Epithelial cell of proximal tubule (primary cell): ENCODE results near the gene INPP5E. TPM values are rescaled to one million over a fixed set of nuclear protein-coding genes. Genes with fewer than 3 reads are reported as not detected.

Source experiments
- DNase-seq: peaks from one replicate; pipeline ENCODE4 v3.0.0-alpha.2; 2011; ENCODE audit warnings: low read depth
- H3K4me3 ChIP-seq: 2 replicates; pipeline ENCODE4 v1.5.1; 2011; ENCODE audit warnings: low read depth, mild to moderate bottlenecking, low read length
- total RNA-seq: library from RNA; depleted of rRNA; stranded (reverse); fragments of >200 nt; gene quantifications from 2 replicates; pipeline ENCODE4 v1.2.3, GENCODE V29; 2015
- TF ChIP-seq, protein P1 (sequence below): conservative IDR thresholded peaks from 2 replicates; pipeline ENCODE4 v1.5.1; 2012; ENCODE audit warnings: low read depth, mild to moderate bottlenecking, low read length

Gene INPP5E
- total RNA-seq, 1 donor from 2014 or later, result 20.3 TPM

DNA sequence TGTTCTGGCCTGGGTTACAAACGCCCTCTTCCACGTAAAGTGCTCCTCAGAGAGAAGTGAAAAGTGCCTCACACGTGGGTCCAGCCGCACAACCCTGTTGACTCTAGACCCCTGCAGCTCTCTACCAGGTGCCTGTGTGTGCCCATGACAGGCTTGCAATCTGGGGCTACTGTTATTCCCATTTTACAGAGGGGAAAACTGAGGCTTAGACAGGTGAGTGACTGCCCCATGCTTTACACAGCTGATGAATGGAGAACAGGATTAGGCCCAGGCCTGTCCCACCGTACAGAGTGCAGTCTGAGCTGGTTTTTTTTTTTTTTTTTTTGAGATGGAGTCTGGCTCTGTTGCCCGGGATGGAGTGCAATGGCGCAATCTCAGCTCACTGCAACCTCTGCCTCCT is 6.2 kb upstream of the INPP5E start:
- H3K4me3 ChIP-seq, result no peak overlapping the region

DNA sequence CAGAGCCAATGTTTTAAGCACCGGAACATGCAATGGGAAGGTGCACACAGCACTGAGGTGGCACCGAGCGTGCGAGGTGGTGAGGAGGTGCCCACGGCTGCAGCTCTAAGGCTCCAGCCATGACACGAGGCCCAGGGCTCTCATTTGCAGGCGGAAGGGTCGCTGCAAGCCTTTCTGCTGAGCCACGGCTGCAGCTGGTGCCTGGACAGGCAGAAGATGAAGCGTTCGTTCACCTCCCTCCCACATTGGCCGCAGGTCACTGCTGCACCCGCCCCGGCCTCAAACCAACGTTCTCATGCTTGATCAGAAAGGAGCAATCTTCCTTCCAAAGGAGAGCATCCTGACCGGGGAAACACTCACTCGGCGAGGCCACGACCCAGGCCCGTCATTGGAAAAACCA is 4.5 kb upstream of the INPP5E start:
- DNase-seq, result no peak
- H3K4me3 ChIP-seq, result no peak overlapping the region
- TF ChIP-seq, protein P1, sequence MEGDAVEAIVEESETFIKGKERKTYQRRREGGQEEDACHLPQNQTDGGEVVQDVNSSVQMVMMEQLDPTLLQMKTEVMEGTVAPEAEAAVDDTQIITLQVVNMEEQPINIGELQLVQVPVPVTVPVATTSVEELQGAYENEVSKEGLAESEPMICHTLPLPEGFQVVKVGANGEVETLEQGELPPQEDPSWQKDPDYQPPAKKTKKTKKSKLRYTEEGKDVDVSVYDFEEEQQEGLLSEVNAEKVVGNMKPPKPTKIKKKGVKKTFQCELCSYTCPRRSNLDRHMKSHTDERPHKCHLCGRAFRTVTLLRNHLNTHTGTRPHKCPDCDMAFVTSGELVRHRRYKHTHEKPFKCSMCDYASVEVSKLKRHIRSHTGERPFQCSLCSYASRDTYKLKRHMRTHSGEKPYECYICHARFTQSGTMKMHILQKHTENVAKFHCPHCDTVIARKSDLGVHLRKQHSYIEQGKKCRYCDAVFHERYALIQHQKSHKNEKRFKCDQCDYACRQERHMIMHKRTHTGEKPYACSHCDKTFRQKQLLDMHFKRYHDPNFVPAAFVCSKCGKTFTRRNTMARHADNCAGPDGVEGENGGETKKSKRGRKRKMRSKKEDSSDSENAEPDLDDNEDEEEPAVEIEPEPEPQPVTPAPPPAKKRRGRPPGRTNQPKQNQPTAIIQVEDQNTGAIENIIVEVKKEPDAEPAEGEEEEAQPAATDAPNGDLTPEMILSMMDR, result no peak

More for the DNA sequence above, 6.2 kb upstream of the INPP5E start:
- TF ChIP-seq, protein P1, result no peak
- no peak for DNase-seq

DNA sequence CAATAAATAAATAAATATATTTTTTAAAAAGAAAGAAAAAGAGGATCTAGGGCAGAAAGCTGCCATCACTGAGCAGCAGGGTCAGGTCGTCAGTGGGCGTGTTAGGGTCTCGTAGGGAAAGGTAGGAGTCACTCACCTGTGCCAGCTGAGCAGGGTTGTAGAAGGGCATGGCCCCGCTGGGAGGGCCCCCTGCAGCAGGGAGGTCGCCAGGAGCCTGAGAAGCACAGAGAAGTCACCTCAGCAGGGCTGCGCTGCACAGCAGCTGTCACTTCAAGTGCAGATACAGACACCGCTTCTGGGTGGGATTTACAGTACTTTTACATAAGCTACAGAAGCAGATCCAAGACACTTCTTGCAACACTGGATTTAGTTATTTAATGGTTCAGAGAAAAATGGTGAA is 4.0 kb upstream of the INPP5E start:
- no peak overlapping the region for H3K4me3 ChIP-seq
- TF ChIP-seq, protein P1, result no peak
- DNase-seq, result no peak

DNA sequence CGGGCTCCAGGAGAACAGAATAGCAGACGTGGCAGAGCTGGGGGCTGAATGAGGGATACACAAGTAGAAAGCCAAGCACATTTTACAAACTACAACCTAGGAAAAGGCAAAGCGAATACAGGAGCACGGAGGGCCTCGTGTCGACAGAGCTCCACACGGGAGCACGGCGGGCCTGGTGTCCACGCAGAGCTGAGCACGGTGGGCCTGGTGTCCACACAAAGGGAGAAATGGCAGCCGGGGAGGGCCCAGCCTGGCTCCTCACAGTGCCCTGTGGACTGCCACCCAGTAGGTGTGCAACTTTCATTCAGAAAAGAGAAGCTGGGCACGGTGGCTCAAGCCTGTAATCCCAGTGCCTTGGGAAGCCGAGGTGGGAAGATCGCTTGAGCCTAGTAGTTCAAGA is 3.4 kb upstream of the INPP5E start:
- H3K4me3 ChIP-seq, result no peak overlapping the region
- no peak for DNase-seq
- TF ChIP-seq, protein P1, result no peak

DNA sequence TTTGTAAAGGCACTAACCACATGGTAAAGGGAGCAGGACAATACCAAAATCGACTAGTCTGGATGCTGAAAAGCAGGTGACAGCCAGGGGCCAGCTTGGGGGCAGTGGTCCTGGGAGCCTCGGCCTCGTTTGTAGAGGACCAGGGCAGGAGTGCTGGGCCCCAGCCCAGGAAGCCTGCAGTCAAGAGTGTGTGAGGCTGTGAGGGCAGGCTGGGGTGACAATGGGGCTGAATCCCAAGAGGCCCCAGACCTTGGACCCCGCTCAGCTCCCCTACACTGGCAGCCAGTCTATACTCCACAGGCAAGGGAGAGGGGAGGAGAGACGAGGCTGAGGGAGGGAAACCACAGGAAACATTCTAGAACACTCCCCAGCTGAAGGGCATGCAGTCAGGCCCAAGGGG is 2.6 kb upstream of the INPP5E start:
- TF ChIP-seq, protein P1, result no peak
- H3K4me3 ChIP-seq, result no peak overlapping the region
- DNase-seq, result no peak

DNA sequence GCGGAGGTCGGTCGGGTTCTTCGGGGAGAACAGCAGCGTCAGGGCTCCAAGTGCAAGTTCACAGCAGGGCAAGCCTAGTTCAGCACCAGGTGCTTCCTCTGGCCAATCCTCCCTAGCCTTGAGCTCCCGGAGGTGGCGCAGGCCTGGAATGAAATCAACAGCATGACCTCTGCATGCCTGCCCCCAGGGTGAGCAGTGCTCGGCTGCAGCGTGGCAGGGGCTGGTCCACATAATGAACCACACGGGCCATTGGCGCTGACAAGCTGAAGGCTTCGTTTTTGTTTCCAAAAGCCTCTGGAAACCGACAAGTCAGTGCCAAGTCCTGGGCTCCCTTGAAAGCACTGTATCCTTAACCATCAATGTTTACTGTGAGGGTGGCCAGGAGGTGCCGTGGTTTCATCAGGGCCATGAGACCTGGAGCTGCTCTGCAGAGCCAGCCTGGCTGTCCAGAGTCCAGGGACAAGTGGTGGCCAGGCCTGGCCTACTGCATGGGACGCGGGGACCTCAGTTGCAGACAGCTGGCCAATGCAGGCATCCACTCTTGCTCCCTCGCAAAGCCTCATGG is 2.1 kb upstream of the INPP5E start:
- TF ChIP-seq, protein P1, result no peak
- H3K4me3 ChIP-seq, result no peak overlapping the region
- DNase-seq, result no peak

DNA sequence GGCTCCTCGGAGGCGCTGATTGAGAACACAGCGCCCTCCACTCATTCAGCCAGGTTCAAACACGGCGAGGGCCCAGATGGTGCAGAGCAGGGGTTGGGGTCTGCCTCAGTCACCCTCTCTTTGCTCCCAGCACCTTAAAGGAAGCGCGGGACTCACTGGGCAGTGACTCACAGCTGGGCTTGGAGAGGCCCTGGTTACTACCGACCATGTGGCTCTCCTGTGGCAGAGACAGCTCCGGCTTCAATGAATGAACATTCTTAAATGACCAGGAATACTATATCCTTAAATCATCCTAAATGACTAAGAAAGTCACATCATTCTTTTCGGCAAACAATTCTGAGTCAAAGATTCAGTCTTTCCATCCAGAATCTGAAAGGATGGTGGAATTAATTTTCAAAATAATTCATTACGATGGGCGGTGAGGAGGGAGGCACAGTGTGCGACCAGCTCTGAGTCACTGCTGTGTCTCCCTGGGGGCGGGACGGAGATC is 1.6 kb upstream of the INPP5E start:
- no peak for DNase-seq
- H3K4me3 ChIP-seq, result no peak overlapping the region
- TF ChIP-seq, protein P1, result no peak
